ENCODE results near the gene C19orf67. TPM values are rescaled to one million over a fixed set of nuclear protein-coding genes. Genes with fewer than 3 reads are reported as not detected.
A peak's percentile ranks its signal among the peaks of the same experiment; 100 is the strongest.

C19orf67 gene
- total RNA-seq, 2 donors from 2014 or later = 0.97 TPM; not detected in 1

- H3K4me1 ChIP-seq (replicated peaks) = no peaks in the 10 kb centered on the region
- 96% methylated on average over 6 of the region's 6 CpGs for WGBS
- H3K9me3 ChIP-seq = no peaks in the 10 kb centered on the region
- intact Hi-C loops (cut with DNase I) = no loop called here
- H3K27me3 ChIP-seq (replicated peaks; ENCODE audit: insufficient read depth) = no peaks in the 10 kb centered on the region
- DNase-seq (ENCODE audit: low spot score) = no peak
- H3K36me3 ChIP-seq = peaks cover 0 to 16% of the 10 kb centered on the region in 2 donors
- no peak overlapping the region for H3K27ac ChIP-seq
- H3K4me3 ChIP-seq = no peak overlapping the region
- TF ChIP-seq CTCF (IDR thresholded peaks at IDR 0.05) = no peak
- no peak for TF ChIP-seq POLR2A (IDR thresholded peaks at IDR 0.05)
- no peak for TF ChIP-seq POLR2AphosphoS5 (IDR thresholded peaks at IDR 0.05)
Observed at GRCh38 chr19:14101003-14101545, 15.5 kb upstream of the C19orf67 start.

- Histone ChIP-seq H3K4me1 (replicated peaks) (no peaks in the 10 kb centered on the region), H3K27me3 (replicated peaks; ENCODE audit: insufficient read depth) (no peaks in the 10 kb centered on the region), H3K9me3 (no peaks in the 10 kb centered on the region), H3K36me3 (peaks cover 0 to 11% of the 10 kb centered on the region in 2 donors), H3K27ac (no peak overlapping the region), H3K4me3 (no peak overlapping the region)
- no peak for DNase-seq (ENCODE audit: low spot score)
- intact Hi-C loops (cut with DNase I) = no loop called here
- no peak for TF ChIP-seq POLR2AphosphoS5 (IDR thresholded peaks at IDR 0.05)
- no peak for TF ChIP-seq POLR2A (IDR thresholded peaks at IDR 0.05)
- peak in 1 of 4 experiments; percentile 13 for TF ChIP-seq CTCF (IDR thresholded peaks at IDR 0.05)
- 77% methylated on average over 20 of the region's 21 CpGs for WGBS
Observed at GRCh38 chr19:14097532-14098151, 12.1 kb upstream of the C19orf67 start.

GRCh38 chr19:14096272-14096992 lies 10.8 kb upstream of the C19orf67 start:
- peaks cover 0 to 10% of the 10 kb centered on the region in 2 donors for H3K36me3 ChIP-seq
- intact Hi-C loops (cut with DNase I) = no loop called here
- 95% methylated on average over 11 of the region's 11 CpGs for WGBS

GRCh38 chr19:14094854-14095253 lies 9.3 kb upstream of the C19orf67 start:
- no peak overlapping the region for H3K4me3 ChIP-seq
- no peak for TF ChIP-seq CTCF (IDR thresholded peaks at IDR 0.05)
- TF ChIP-seq POLR2A (IDR thresholded peaks at IDR 0.05) = no peak
- no peak for TF ChIP-seq POLR2AphosphoS5 (IDR thresholded peaks at IDR 0.05)
- intact Hi-C loops (cut with DNase I) = no loop called here
- H3K9me3 ChIP-seq = no peaks in the 10 kb centered on the region
- H3K27ac ChIP-seq = no peak overlapping the region
- WGBS = 93% methylated on average over 7 of the region's 7 CpGs
- H3K27me3 ChIP-seq (replicated peaks; ENCODE audit: insufficient read depth) = no peaks in the 10 kb centered on the region
- no peaks in the 10 kb centered on the region for H3K4me1 ChIP-seq (replicated peaks)
- peaks cover 0 to 10% of the 10 kb centered on the region in 2 donors for H3K36me3 ChIP-seq
- no peak for DNase-seq (ENCODE audit: low spot score)

More at GRCh38 chr19:14096272-14096992, 10.8 kb upstream of the C19orf67 start:
- no peak for DNase-seq (ENCODE audit: low spot score)
- no peak for TF ChIP-seq CTCF (IDR thresholded peaks at IDR 0.05)
- TF ChIP-seq POLR2AphosphoS5 (IDR thresholded peaks at IDR 0.05) = no peak
- no peak for TF ChIP-seq POLR2A (IDR thresholded peaks at IDR 0.05)
- Histone ChIP-seq H3K4me3 (no peak overlapping the region), H3K4me1 (replicated peaks) (no peaks in the 10 kb centered on the region), H3K9me3 (no peaks in the 10 kb centered on the region), H3K27me3 (replicated peaks; ENCODE audit: insufficient read depth) (no peaks in the 10 kb centered on the region), H3K27ac (no peak overlapping the region)
